ENCODE results near the gene NPAS3.

GRCh38 chr14:33580231-33580749 is 641.6 kb downstream of the NPAS3 start:
- no peak for TF ChIP-seq POLR2AphosphoS5 (IDR thresholded peaks at IDR 0.05; ENCODE audit: low read depth, low read length)
- TF ChIP-seq, protein P1, sequence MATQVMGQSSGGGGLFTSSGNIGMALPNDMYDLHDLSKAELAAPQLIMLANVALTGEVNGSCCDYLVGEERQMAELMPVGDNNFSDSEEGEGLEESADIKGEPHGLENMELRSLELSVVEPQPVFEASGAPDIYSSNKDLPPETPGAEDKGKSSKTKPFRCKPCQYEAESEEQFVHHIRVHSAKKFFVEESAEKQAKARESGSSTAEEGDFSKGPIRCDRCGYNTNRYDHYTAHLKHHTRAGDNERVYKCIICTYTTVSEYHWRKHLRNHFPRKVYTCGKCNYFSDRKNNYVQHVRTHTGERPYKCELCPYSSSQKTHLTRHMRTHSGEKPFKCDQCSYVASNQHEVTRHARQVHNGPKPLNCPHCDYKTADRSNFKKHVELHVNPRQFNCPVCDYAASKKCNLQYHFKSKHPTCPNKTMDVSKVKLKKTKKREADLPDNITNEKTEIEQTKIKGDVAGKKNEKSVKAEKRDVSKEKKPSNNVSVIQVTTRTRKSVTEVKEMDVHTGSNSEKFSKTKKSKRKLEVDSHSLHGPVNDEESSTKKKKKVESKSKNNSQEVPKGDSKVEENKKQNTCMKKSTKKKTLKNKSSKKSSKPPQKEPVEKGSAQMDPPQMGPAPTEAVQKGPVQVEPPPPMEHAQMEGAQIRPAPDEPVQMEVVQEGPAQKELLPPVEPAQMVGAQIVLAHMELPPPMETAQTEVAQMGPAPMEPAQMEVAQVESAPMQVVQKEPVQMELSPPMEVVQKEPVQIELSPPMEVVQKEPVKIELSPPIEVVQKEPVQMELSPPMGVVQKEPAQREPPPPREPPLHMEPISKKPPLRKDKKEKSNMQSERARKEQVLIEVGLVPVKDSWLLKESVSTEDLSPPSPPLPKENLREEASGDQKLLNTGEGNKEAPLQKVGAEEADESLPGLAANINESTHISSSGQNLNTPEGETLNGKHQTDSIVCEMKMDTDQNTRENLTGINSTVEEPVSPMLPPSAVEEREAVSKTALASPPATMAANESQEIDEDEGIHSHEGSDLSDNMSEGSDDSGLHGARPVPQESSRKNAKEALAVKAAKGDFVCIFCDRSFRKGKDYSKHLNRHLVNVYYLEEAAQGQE (IDR thresholded peaks at IDR 0.05; ENCODE audit: insufficient read depth in 1 of 2, low read depth in 2 of 2, low read length in 2 of 2): no peak

Measured in PFSK-1 (cell line).